ENCODE measurements around the gene CATSPERE.
"Not testable (repeated sequence)": the region's sequence is repeated elsewhere in the genome, so short reads cannot be mapped to it uniquely, and the experiment has no call there.

Gene CATSPERE

DNA sequence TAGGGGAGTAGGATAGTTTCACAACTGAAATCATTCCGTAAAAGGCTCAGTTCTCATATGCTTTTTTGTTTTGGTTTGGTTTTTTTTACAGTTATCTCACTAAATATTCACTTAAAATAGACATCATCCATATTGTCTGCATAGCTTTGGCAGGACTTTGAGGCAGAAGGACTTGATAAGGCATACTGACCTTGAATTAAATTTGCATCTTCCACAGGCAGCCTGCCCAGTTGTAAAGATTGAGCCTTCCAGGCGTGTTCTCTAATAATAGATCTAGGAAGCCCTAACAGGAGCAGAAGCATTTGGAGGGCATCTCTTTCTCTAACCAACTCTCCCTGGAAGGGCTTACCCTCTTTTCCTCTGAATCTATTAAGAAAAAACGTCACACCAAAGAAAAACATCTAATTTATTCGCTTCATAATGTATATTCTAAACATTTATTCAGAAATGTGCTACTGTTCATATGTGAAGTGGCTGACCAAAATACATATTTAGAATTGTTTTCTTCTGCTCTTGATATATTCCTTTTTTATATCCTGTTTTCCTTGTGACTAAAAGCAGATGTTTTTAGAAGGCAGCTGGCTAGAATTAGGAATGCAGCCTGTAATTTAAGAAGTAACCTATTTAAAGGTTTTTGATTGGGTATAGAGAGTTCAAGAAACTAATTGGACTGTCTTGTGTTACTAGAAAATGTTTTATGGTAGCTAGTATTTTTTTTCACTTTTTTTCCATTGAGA lies 212.0 kb downstream of the CATSPERE start:
- DNase-seq = no peak

DNA sequence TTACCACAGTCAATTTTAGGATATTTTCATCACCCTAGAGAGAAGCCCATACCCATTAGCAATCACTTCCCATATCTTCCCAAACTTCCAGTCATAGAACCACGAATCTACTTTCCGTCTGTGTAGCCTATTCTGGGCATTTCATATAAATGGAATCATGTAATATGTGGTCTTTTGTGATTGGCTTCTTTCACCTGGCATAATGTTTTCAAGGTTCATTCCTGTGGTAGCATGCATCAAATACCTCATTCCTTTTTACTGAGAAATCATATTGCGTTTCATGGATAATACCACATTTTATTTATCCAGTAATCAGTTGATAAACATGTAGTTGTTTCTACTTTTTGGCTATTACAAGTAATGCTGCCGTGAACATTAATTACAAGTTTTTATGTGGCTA lies 213.4 kb downstream of the CATSPERE start:
- no peak for DNase-seq

- no peak for DNase-seq
Observed at GRCh38 chr1:244675167-244675566, 214.1 kb downstream of the CATSPERE start.

DNA sequence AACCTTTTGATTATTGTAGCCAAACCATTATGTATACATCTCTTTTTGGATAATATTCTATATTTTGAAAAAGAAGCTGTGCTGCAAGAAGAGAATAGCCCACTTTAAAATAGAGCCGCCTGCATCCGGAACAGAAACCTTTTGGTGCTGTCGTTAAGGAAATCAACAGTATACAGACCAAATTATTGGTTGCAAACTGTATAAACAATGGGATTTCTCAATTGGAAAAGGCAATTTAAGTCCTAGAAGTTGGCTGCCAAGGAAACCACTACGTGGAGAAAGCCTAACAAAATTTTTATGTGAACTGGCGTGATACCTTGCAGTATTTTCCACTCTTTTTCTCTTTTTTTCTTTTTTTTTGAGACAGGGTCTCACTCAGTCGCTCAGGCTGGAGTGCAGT lies 217.6 kb downstream of the CATSPERE start:
- DNase-seq = no peak

GRCh38 chr1:244680667-244681066 lies 219.6 kb downstream of the CATSPERE start:
- DNase-seq = no peak

- not testable (repeated sequence) for DNase-seq
Observed at GRCh38 chr1:244682087-244682486, 221.0 kb downstream of the CATSPERE start.

Measured in activated CD4-positive, alpha-beta T cell treated with anti-CD3 and anti-CD28 coated beads for 4 hours (primary cell).